LNCAP (cell line): ENCODE results near the gene PEDS1.

ENCODE experiments used
- TF ChIP-seq, protein P1 (sequence below): fragments of 450-650 bp; IDR thresholded peaks from 2 replicates; pipeline ENCODE4 v1.5.1; 2017; ENCODE audit warnings: mild to moderate bottlenecking

The PEDS1 gene

DNA sequence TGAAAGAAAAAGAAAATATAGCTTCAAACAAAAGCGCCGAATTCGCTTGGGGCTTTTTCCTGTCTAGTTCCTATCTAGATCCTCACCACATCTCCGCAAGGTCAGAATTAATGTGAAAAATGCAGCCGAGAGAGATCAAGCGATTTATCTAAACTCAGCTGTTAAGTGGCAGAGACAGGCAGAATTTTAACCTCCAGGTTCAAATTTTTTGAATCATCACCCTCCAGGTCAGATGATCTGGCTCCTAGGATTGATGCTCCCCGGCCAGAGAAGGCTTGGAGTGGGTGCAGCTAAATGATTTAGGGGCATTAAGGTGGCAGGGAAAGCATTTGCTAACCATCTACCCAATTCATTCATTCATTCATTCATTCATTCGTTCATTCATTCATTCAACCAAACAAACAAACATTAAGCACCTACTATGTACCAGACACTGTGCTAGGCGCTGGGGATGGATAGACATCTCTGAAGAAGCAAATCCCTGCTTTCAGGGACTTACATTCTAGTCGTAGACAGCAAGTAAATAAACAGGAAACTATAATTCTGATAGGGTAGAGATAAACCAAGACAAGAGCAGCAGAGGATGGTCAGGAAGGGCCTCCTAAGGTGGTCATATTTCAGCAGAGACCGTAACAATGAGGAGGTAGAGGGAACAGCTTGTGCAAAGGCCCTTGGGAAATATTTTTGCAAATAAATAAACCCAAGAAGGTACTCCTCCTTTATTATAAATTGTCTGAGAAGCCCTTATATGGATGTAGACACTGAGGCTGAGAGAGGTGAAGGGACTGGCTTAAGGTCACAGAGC lies 39.9 kb downstream of the PEDS1 start:
- TF ChIP-seq, protein P1, sequence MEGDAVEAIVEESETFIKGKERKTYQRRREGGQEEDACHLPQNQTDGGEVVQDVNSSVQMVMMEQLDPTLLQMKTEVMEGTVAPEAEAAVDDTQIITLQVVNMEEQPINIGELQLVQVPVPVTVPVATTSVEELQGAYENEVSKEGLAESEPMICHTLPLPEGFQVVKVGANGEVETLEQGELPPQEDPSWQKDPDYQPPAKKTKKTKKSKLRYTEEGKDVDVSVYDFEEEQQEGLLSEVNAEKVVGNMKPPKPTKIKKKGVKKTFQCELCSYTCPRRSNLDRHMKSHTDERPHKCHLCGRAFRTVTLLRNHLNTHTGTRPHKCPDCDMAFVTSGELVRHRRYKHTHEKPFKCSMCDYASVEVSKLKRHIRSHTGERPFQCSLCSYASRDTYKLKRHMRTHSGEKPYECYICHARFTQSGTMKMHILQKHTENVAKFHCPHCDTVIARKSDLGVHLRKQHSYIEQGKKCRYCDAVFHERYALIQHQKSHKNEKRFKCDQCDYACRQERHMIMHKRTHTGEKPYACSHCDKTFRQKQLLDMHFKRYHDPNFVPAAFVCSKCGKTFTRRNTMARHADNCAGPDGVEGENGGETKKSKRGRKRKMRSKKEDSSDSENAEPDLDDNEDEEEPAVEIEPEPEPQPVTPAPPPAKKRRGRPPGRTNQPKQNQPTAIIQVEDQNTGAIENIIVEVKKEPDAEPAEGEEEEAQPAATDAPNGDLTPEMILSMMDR, result no peak

DNA sequence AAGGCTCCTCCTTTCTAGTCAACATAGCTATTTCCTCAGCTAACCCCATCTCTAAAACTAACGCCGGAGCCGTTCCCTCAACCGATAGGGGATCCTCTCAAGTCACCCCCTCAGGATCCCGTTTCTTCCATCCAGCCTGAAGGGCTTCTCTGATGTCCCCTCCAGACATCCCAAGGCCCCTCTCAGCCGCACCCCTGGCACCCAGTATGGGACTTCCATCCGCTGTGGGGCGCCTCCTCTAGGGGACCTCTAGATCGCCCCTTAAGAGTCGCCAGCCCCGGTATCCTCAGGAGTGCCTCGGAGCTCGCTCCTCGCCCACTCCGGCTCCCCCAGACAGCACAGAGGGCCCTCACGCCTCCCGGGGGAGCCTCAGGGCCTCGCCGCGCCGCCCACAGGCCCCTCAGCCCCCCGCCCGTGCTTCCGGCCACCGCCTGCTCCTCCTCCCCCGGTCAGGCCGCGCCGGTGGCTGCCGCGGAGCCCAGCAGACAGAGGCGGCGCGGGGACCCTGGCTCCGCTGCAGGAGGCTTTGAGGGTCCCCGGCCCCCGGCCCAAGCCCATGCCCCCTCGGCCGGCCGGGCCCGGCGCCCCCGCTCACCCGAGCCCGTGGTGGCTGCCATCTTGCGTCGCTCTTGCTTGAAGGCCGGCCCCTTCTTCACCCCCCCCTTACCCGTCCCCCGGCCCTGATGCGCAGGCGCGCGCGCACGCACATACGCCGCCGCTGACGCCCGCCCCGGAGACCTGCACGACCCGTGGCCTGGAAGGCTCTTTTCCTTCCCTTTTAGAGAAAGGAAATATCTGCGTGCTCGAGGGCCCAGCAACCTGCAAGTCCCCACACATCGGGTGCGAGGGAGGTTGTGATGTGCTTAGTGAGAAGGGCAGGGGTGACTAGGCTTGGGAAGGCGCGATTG lies 40.8 kb downstream of the PEDS1 start, which contains the start of gene UBE2V1:
UBE2V1 (minus strand) TSS at position 639 of the 908 bp plus-strand sequence; CDS start at position 617, 22 bp downstream.
- TF ChIP-seq, protein P1, result peak; percentile 43; the same call in 1 of the 2 replicates

DNA sequence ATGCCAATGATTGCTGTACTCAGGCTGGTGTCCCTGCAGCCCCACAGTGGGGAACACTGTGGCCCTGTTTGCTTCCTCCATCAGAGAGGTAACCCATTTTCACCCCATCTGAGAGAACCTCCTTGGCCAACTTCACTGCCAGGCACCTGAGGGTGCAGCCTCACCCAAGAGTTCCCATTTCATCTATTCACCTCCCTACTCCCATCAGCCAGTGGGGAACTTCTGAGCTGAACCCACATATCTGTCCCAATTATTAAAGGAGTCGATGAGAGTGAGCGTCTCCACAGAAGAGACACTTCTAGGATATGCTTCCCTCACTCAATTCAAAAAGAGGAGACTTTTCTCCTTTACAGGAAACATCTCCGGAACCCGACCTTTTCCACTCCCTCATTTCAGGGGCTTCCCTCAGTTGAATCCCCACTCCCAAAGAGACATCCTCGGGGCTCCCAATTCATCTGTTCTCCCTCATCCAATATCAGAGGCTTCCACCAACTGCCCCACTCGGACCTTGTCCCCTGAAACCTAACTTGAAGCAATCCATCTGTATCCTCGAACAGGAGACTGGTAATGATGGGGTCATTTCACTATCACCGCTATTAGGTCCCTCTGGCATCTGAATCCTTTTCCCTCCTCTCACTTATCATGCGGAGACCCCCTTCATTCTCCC lies 41.6 kb downstream of the PEDS1 start:
- TF ChIP-seq, protein P1, result no peak

DNA sequence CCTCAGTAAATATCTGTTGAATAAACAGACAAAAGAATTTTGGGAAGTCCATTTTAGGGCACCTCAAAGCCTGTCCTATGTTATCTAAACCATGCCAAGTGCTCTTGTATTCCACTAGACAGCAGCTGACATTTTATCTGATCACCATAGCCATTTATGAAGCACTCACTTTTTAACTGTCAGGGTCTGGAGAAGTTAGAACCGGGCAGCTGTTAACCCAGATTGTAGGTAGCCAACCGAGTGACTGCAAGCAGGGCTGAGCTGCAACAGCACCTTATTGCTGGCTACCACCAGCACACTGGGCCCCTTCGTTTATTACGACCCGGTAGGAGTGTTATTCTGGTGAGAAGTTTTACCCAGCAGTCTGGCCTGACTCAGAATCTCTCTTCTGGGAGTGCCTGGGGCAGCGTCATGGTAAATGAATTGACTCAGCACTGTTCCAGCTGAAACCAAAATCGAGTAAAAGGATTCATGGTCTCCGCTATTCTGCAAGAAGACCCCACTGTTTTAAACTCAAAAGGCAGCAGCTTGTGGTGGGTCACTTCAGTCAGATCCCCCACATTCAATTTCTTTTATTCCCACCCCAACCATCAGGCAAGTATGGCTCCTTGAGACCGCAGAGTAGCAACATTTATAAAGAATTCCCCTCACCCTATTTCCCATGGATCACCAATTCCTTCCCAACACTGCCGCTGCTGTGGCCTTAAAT lies 42.2 kb downstream of the PEDS1 start:
- TF ChIP-seq, protein P1, result no peak

DNA sequence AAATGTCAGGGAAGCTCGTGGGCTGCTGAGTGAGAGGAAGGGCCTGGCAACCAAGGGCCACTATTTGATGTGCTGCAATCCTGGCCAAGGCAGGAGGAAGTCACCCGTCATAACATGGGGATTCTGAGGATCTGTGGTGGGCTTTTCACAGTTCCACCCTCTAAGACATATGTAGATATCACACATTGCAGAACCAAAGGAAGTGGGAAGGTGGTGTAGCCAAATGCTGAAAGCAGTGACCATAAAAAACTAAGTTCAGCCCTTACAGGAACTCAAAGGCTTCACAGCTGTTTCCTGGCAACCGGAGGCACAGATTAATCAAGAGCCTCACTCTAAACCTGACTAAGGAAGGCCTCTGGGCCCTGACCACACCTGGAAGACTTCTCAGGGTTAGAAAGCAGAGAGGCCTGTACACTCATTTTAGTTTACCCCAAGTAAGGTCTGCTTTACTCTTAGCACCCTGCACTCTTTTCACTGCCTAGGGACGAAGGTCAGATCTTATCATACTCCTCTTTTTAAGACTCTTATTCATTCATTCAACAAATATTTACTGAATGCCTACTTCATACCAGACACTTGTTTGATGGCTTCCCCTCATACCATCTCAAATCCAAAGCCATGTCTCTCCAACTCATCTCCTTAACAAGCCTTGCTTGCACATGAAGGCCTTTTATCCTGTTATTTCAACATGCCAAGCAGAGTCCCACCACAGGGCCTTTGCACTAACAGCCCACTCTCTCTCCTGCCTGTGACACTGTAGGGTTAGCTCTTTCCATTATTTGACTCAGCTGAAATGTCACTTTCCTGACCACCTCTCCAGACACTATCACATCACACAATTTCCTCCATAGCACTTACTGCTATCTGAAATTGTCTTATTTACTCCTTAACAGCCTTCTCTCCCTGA lies 43.1 kb downstream of the PEDS1 start:
- TF ChIP-seq, protein P1, result no peak

DNA sequence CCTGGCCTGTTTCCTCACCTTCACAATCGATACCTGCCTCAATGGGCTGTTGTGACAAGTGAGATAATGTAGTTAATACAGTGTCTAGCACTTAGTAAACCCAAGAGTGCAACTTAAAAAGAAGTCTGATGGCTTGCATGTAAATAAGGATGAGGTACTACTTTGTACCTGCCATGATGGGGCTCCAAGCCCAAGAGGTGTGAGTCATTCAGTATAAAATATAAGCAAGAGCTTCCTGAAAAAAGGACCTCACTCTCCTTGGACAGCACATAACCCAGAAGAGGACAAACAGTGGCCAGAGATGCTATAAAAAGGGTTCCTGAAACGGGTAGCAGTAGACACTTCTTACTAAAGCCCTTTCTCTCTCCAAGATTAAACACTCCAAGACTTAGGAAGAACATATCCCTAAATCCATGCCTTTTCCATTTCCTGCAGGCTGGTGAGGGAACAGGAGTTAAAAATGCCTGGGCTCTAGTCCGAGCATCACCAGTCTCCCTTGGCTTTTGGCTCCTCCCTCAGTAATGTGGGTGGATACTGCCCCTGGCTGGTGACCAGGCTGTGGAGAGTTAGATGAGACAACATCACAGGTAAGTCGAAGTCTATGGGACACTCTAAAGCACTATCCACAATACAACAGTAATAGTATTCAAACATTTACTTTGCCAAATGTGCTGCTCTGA lies 44.8 kb downstream of the PEDS1 start:
- TF ChIP-seq, protein P1, result no peak
